Measurements from ENCODE around the gene LIG3. TPM values are rescaled to one million over a fixed set of nuclear protein-coding genes. Genes with fewer than 3 reads are reported as not detected.

LIG3 gene
- total and polyA plus RNA-seq, 2 of the 13 experiments (the other 11 are each of a cell fraction or from before 2014, with no cell fraction given) = 34.4 to 36.2 TPM

- TF ChIP-seq, protein P1, sequence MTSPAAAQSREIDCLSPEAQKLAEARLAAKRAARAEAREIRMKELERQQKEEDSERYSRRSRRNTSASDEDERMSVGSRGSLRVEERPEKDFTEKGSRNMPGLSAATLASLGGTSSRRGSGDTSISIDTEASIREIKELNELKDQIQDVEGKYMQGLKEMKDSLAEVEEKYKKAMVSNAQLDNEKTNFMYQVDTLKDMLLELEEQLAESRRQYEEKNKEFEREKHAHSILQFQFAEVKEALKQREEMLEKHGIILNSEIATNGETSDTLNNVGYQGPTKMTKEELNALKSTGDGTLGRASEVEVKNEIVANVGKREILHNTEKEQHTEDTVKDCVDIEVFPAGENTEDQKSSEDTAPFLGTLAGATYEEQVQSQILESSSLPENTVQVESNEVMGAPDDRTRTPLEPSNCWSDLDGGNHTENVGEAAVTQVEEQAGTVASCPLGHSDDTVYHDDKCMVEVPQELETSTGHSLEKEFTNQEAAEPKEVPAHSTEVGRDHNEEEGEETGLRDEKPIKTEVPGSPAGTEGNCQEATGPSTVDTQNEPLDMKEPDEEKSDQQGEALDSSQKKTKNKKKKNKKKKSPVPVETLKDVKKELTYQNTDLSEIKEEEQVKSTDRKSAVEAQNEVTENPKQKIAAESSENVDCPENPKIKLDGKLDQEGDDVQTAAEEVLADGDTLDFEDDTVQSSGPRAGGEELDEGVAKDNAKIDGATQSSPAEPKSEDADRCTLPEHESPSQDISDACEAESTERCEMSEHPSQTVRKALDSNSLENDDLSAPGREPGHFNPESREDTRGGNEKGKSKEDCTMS (CRISPR knock-in tag; conservative IDR thresholded peaks at IDR 0.05) = no peak
- TF ChIP-seq CCDC6 (CRISPR knock-in tag; IDR thresholded peaks at IDR 0.05) (no peak; the same call in 1 of the 2 replicates), PITX1 (CRISPR knock-in tag; IDR thresholded peaks at IDR 0.05) (0 out of 2 replicates have a peak, but pooled peaks have one; percentile 31), MAX (IDR thresholded peaks at IDR 0.05) (peak; percentile 43; the same call in 1 of the 2 replicates), CBX2 (IDR thresholded peaks at IDR 0.05; ENCODE audit: low read depth, low read length) (no peak), CBX2 (CRISPR knock-in tag; IDR thresholded peaks at IDR 0.05; ENCODE audit: low read depth) (no peak), ZNF275 (CRISPR knock-in tag; IDR thresholded peaks at IDR 0.05; ENCODE audit: borderline replicate concordance) (no peak), FOXA3 (CRISPR knock-in tag; IDR thresholded peaks at IDR 0.05) (peak; percentile 67), ZMAT3 (CRISPR knock-in tag; conservative IDR thresholded peaks at IDR 0.05) (no peak), MTA1 (CRISPR knock-in tag; IDR thresholded peaks at IDR 0.05; ENCODE audit: borderline replicate concordance) (no peak), SPEN (CRISPR knock-in tag; IDR thresholded peaks at IDR 0.05; ENCODE audit: low read depth) (no peak), ZNF552 (CRISPR knock-in tag; IDR thresholded peaks at IDR 0.05; ENCODE audit: borderline replicate concordance) (no peak), MBD4 (IDR thresholded peaks at IDR 0.05; ENCODE audit: borderline replicate concordance, low read length) (no peak), ETS1 (CRISPR knock-in tag; IDR thresholded peaks at IDR 0.05) (no peak), EP300 (IDR thresholded peaks at IDR 0.05; ENCODE audit: low read depth in 2 of 2, low read length in 2 of 2) (peak in 1 of 2 experiments; percentile 60; a peak in 2 of 4 replicates), EP300 (CRISPR knock-in tag; IDR thresholded peaks at IDR 0.05; ENCODE audit: borderline replicate concordance) (0 out of 2 replicates have a peak, but pooled peaks have one; percentile 24), ZNF562 (CRISPR knock-in tag; IDR thresholded peaks at IDR 0.05; ENCODE audit: borderline replicate concordance) (no peak), MLLT10 (CRISPR knock-in tag; IDR thresholded peaks at IDR 0.05) (no peak), DRAP1 (CRISPR knock-in tag; IDR thresholded peaks at IDR 0.05) (0 out of 2 replicates have a peak, but pooled peaks have one; percentile 26), ZNF850 (CRISPR knock-in tag; conservative IDR thresholded peaks at IDR 0.05) (no peak), MXI1 (IDR thresholded peaks at IDR 0.05; ENCODE audit: borderline replicate concordance, low read depth, low read length) (no peak), KDM6A (CRISPR knock-in tag; IDR thresholded peaks at IDR 0.05; ENCODE audit: low read depth) (peak; percentile 51)
- TF ChIP-seq, protein P2, sequence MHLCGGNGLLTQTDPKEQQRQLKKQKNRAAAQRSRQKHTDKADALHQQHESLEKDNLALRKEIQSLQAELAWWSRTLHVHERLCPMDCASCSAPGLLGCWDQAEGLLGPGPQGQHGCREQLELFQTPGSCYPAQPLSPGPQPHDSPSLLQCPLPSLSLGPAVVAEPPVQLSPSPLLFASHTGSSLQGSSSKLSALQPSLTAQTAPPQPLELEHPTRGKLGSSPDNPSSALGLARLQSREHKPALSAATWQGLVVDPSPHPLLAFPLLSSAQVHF (CRISPR knock-in tag; IDR thresholded peaks at IDR 0.05) = no peak
- TF ChIP-seq, protein P3, sequence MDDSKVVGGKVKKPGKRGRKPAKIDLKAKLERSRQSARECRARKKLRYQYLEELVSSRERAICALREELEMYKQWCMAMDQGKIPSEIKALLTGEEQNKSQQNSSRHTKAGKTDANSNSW (CRISPR knock-in tag; IDR thresholded peaks at IDR 0.05; ENCODE audit: borderline replicate concordance) = no peak
- TF ChIP-seq, protein P4, sequence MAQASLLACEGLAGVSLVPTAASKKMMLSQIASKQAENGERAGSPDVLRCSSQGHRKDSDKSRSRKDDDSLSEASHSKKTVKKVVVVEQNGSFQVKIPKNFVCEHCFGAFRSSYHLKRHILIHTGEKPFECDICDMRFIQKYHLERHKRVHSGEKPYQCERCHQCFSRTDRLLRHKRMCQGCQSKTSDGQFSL (CRISPR knock-in tag; IDR thresholded peaks at IDR 0.05) = no peak
Measured at GRCh38 chr17:35051183-35051578, 70.9 kb downstream of the LIG3 start (continued).

All from HepG2 (cell line).